NCI-H748 (cell line): Measurements from ENCODE around the gene SLC15A4.
A peak's percentile ranks its signal among the peaks of the same experiment; 100 is the strongest.

Source experiments
- DNase-seq: peaks from one replicate; lab custom pipeline; 2025; ENCODE audit not compliant: unreplicated experiment; lab: John Stamatoyannopoulos, UW

SLC15A4 gene

GRCh38 chr12:128755566-128755965 lies 68.2 kb downstream of the SLC15A4 start:
- DNase-seq: no peak

- DNase-seq: no peak
These were observed 69.5 kb downstream of the SLC15A4 start for GRCh38 chr12:128754275-128754674.

GRCh38 chr12:128753438-128753837 lies 70.3 kb downstream of the SLC15A4 start:
- DNase-seq: no peak

- no peak for DNase-seq
These were observed 71.4 kb downstream of the SLC15A4 start for GRCh38 chr12:128752386-128752785.

- no peak for DNase-seq
These were observed 76.3 kb downstream of the SLC15A4 start for GRCh38 chr12:128747441-128747840.

GRCh38 chr12:128745772-128746689 lies 77.7 kb downstream of the SLC15A4 start:
- peak; percentile 76 for DNase-seq

- DNase-seq: no peak
These were observed 79.8 kb downstream of the SLC15A4 start for GRCh38 chr12:128743916-128744315.
